HuH-7 (cell line): ENCODE data around the gene C17orf50.
"Not testable (repeated sequence)": the region's sequence is repeated elsewhere in the genome, so short reads cannot be mapped to it uniquely, and the experiment has no call there.

Experiments used
- DNase-seq: peaks from one replicate; pipeline ENCODE4 v3.0.0; 2011; ENCODE audit warnings: low spot score

The C17orf50 gene

DNA sequence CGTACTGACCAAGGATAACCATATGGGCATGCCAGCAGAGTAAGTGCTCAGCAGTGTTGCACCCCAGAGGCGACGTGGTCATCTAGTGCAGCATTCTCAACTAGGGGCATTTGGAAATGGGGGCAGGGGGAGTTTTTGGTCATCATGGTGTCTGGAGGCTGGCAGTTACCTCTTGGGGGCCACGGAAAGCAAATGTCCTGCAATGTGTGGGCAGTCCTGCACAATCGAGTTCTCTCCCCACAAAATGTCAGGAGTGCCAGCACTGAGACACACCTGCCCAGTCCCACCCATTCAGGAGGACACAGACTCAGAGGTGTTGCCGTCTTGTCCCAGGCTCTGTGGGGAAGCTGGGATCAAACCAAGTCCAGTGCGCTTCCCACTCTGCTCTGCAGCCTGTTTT, 26.3 kb upstream of the C17orf50 start:
- DNase-seq, result no peak

GRCh38 chr17:35735036-35735805, 25.5 kb upstream of the C17orf50 start:
- DNase-seq, result no peak

GRCh38 chr17:35736236-35736635, 24.5 kb upstream of the C17orf50 start:
- no peak for DNase-seq

DNA sequence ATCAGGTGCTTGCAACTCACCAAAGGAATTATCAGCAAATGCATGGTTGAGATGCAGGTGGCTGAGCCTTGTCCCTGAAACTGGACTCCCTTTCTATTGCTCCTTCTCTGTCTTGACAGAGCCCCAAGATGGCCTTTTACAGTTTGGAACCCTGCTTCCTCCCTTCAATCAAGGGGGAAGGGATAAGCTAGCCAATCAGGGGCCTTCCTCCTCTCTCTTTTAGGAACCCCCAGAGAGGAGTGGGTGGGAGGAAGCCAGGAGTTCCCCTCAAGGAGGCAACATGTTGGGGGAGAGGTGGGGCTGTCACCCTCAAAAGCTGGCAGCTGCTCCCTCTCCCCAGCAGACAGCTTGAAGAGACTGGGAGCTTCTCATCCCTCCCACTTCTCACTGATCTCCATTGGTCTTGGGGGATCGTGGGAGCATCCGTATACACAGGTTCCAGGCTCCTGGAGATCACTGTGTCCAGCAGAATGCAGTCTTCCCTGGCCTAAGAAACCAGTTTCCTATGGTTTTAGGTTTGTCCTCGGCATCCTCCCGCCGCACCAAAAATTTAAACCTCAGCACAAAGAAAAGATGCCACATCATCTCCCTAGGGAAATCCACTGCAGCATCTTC, 22.1 kb upstream of the C17orf50 start:
- DNase-seq, result no peak

GRCh38 chr17:35740216-35740615, 20.5 kb upstream of the C17orf50 start:
- DNase-seq, result no peak

GRCh38 chr17:35740997-35741931, 19.4 kb upstream of the C17orf50 start:
- DNase-seq, result peak; percentile 23

GRCh38 chr17:35742496-35742895, 18.2 kb upstream of the C17orf50 start:
- no peak for DNase-seq

GRCh38 chr17:35742896-35743477, 17.7 kb upstream of the C17orf50 start:
- no peak for DNase-seq

GRCh38 chr17:35743626-35744328, 16.9 kb upstream of the C17orf50 start:
- peak; percentile 74 for DNase-seq

DNA sequence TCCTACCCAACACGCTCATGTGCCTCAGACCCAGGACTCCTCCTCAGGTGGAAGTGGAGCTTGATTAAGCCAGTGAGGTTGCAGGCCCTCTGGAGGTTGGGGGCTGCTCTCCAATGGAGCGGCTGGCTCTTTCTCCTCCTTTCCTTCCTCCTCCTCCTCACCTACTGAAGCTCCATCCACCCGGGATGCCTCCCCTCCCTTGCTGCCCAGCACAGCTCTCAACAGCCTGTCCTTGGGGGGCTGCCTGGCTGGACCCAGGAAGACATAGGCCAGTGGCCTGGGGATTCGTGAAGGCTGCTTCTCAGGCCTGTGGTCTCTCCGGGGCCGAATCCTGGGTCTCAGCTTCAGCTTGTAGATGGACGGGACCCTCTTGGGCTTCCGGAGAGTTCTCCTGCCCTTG, 15.9 kb upstream of the C17orf50 start:
- no peak for DNase-seq

- DNase-seq, result no peak
These were observed 15.4 kb upstream of the C17orf50 start for GRCh38 chr17:35745246-35745645.

- DNase-seq, result no peak
These were observed 14.9 kb upstream of the C17orf50 start for GRCh38 chr17:35745749-35746320.

GRCh38 chr17:35747540-35748017, 13.1 kb upstream of the C17orf50 start:
- DNase-seq, result peak; percentile 97

- DNase-seq, result no peak
These were observed 12.3 kb upstream of the C17orf50 start for GRCh38 chr17:35748341-35748841.

GRCh38 chr17:35748979-35749378, 11.7 kb upstream of the C17orf50 start:
- no peak for DNase-seq

- DNase-seq, result no peak
These were observed 10.9 kb upstream of the C17orf50 start for GRCh38 chr17:35749560-35750412.

DNA sequence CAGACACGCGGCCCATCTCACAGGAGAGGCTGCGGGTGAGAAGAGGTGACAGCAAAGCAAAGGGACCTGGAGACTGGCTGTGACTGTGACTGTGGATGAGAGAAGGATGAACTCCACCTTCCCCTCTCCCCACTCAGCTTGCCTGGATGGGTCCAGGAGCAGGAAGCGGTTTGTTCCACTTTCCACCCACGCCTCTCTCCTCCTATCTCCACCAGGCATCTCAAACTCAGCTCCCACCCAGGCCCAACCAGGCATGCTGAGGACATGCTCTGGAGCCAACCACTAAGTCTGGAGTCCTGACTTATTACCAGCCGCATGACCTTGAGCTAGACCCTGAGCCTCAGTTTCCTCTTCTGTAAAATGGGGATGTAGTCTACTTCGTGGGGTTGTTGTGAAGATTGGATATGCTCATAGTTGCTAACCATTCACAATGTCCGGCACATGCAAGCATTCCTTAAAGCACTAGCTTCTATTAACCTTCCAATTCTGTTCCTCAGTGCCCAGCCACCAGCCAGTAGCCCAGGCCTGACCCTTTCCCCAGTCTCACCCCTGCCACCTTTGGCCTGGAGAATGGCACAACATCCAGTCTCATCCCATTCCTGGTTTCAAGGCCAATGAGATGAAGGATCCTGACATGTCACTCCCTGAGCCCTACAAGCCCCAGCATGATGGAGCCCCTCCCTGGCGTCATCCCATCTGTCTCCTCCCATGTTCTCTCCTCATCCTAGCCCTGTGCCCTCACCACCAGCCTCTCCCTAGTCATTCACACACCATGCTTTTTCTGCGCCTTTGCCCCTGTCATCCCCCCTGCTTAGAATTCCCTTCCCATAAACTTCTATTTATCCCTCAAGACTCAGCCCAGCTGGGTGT, 9.9 kb upstream of the C17orf50 start:
- DNase-seq, result no peak

DNA sequence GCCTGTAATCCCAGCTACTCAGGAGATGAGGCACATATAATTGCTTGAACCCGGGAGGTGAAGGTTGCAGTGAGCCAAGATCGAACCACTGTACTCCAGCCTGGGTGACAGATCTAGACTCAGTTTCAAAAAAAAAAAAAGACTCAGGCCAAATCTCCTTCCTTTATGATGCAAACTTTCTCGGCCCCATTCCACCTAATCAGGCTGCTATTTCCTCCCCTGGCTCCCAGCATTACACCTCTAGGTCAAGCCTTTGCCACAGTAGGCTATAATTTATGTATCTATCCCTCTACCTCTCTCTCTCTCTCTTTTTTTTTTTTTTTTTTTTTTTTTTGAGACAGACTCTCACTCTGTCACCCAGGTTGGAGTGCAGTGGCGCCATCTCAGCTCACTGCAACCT, 9.1 kb upstream of the C17orf50 start:
- DNase-seq, result not testable (repeated sequence)

DNA sequence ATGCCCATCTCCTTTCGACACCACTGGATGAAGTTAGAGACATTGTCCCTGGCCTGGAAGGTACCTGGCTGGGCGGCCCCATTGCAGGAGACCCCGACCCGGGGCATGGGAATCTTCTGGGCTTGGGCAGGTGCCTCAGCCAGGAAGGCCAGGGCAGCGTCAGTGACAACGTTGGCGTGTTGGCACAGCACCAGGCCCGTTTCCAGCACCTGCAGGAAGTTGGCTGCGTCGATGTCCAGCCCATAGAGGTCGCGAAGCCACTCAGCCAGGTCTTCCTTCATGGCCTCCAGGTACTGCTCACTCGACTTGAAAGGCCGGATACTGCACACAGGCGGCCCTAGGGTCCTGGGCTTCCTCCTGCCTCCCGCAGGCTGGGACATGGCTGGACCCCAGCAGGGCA, 8.2 kb upstream of the C17orf50 start:
- no peak for DNase-seq
